DMS114 treated with DMSO at 0.1 percent for 48 hours (cell line): Measurements from ENCODE around the gene HP1BP3.
"Not testable (repeated sequence)": the region's sequence is repeated elsewhere in the genome, so short reads cannot be mapped to it uniquely, and the experiment has no call there.

ENCODE experiments used
- DNase-seq: peaks from one replicate; lab custom pipeline; 2025; ENCODE audit not compliant: unreplicated experiment; lab: John Stamatoyannopoulos, UW

Gene HP1BP3

DNA sequence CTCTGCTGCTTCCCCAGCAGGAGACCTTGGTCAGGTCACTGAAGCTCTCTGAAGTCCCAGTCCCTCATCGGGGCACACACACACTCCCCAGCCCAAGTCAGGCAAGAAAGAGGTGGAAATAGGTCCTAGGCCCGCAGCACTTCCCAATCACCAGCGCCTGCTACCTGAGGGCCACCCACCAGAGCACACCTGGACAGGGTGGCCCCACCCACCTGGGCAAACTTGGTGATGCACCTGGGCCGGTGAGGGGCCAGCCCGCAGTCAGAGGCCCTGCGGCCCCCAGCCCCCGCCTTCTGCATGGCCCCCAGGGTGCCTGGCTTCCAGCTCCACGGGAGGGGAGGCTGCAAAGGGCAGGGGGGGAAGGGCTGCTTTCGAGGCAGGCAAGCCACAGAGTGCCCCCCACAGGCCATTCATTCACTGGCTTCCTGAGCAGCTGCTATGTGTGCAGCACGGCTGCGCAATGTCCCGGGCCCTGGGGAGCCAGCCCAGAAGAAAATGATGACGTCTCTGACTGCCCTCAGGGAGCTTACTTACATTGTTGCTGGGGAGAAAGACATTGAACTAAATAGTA is 59.3 kb downstream of the HP1BP3 start:
- no peak for DNase-seq

- no peak for DNase-seq
These were observed 60.0 kb downstream of the HP1BP3 start for GRCh38 chr1:20726932-20727745.

DNA sequence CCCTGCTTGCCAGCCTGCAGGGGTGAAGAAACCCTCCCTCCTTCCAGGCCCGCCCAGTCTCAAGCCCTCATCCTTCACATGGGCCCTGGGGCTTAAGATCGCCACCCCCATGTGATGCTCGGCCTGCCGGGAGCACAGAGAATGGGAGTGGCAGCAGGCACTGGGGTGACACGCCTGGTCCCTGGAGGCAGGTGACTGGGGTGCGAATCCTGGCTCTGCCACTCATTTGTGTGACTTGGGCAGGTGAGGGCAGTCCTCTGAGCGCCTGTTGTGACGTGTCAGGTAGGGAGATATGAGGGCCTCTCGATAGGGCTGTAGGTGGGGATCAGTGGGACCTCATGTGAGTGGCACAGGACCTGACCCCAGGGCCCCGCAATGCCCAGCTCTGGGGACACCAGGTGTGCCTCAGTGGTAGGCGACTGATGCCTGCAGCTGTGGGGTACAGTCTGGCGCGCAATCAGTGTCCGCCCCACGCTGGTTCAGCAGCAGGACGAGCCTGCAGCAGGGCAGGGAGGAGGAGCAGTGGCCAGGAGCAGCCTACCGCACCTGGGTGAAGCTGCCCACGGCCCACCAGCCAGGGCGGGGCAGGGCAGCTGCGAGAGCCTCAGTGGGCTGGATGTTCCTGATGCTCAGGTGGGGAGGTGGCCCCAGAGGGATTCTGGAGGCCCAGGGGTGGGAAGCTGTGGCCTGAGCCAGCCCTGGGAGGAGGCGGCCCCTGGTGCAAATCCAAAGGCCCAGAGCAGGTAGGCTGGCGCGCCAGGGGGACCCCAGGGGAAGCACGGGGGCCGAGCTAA is 60.8 kb downstream of the HP1BP3 start:
- DNase-seq: no peak

- no peak for DNase-seq
These were observed 61.7 kb downstream of the HP1BP3 start for GRCh38 chr1:20725189-20726117.

GRCh38 chr1:20724364-20725188 is 62.5 kb downstream of the HP1BP3 start:
- no peak for DNase-seq

DNA sequence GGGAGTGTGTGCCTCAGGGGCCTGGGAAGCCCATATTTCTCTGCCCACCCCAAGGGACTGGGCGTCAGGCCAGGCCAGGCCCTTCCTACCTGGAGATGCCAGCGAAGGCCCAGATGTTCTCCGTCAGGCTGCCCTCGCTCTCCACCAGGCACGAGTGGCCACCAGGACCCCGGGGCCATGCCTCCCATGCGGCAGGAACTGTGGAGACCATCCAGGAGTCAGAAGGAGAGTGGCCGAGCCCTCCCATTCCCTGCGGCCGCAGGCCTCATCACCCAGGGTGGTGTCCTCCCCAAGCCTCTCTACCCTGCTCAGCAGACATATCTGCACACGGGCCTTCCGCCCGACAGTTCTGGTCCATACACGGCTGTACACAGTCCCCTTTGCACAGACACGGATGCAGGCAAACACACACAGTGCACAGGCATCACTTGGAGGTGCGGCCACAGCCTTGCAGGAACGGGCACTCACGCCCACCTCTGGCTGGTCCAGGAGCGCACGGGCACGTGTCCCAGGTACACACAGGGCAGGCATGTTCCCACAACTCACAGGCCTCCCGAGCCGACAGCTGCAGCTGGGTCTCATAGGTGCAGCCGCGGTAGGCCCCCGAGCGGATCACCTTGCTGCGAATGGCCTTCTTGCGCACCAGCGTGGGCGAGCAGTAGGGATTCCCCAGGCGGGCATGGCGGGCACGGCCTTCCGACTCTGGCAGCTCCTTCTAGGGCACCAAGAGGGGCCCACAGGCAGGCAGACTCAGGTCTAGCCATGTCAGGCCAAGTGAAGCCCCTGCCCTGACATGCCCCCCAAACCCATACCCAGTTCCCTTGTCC is 63.4 kb downstream of the HP1BP3 start:
- no peak for DNase-seq

DNA sequence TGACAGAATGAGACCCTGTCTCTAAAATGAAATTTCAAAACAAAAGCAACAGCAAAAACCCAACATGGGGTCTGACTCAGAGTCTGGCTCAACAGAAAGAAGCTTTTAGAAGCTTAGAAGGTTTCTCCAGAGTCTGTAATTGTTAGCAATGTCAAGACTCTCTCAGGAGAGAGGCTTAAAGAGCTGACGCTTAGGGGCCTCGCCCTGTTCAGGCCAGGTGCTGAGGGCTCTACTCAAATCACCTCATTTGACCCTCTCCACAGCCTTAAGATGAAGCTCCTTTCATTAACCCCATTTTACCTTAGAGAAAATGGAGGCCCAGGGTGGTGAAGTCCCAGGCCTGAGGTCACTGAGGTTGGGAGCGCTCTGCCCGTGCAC is 64.0 kb downstream of the HP1BP3 start:
- DNase-seq: no peak

DNA sequence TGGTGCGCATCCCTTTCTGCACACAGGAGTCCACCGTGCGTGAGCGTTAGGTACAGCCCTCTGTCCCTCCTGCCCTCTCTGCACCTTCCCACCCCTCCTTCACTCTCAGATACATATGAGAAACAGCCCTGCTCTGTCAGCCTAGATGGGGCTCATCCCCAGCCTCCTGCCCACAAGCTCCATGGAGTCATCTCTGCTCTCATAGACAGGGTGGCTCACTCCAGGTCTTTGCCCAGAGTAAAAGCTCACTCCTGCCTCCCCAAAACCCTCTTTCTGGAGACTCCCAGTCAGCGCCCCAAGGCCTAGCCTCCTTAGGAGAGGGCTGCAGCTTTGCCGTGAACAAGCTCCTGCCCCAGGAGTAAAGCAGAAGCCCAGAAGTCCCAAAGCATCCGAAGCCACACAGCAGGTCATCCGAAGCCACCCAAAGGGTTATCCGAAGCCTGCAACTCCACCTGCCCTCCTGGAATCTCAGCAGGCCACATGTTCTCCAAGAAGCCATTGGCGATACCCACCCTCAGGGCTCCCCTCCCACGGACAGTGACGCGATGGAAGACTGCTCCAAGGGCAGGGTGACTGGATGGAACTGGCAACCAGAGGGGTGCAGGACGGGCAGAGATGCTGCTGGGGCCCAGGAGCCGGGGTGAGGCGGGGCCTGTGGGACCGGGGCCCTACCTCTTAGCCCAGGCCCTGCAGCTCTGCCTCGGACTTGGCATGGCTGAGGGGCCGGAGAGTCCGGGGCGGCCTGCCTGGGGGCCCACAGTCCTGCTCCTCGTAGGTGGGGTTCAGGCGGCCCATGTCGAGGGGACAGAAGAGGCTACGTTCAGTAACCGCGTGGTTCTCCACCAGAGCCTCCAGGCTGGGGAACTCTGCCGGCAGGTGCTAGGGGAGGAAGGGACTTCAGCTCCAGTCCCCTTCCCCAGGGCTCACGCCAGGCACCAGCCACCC is 65.7 kb downstream of the HP1BP3 start:
- DNase-seq: no peak

DNA sequence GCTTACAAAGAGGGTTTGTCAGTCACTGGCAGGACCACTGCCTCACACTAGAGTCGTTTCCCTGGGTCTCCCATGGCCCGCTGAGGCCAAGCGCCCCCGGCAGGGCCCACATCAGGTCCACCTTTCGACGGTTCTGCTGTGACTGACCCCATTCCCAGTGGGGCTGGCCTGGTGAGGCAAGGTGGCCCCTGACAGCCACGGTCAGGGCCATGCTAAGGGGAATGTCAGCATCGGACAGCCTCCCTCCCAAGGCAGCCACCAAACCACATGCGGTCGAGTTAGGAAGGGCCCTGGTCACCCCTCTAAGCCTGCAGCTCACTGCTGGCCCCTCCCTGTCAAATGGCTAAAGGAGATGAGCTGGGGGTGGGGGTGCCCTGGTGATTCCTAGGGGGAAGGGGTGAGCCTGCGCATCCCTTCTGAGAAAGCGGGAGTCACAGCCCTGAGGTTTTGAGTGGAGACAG is 66.4 kb downstream of the HP1BP3 start:
- DNase-seq: no peak

DNA sequence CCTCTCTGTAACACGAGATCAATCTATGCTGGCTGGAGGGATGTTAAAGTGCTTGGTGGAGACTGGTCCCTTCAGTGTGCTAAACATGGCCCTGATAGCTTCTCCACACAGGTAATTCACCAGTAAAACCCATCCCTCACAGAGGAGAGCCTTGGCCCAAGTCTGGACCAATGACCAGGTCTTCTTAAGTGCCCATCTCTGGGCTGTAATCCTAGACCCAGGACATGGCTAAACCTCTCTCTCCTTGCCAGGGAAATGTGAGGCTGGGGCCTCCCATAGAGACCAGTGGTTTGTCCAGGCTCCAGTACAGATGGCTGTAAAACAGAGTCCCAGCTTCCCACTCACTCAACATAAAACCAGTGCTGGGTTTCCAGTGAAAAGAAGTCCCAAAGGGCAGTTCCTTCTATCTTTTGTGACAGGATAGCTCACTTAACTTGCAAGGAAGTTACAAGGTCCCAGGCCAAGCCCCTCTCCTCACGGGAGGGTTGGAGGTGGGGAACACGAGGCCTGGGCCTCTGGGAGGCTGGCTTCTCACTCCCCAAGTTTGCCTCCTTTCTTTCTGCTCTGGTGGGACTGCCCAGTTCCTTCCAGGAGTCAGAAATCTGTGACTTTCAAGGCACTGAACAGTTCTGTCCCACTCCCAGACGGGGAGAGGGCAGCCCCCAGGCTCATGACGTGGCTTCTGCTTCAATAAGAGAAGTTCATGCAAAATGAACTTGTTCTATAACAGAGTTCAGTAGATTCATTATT is 67.1 kb downstream of the HP1BP3 start:
- no peak for DNase-seq

GRCh38 chr1:20719261-20719660 is 67.8 kb downstream of the HP1BP3 start:
- no peak for DNase-seq

DNA sequence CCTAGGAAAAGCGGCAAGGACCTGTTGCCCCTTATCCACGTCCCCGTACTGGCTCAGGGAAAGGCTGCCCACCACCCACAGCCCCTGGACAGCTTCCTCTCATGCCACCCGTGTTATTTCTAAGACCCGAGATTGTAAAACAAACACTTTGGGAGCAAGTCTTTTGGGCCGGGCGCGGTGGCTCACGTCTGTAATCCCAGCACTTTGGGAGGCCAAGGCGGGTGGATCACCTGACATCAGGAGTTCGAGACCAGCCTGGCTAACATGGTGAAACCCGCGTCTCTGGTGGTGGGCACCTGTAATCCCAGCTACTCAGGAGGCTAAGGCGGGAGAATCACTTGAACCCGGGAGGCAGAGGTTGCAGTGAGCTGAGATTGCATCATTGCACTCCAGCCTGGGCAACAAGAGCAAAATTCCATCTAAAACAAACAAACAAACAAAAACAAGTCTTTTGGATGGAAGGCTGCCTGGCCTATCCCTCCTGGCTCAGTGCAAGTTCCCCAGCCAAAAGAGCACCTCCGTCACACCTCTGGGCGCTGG is 68.7 kb downstream of the HP1BP3 start:
- DNase-seq: not testable (repeated sequence)

DNA sequence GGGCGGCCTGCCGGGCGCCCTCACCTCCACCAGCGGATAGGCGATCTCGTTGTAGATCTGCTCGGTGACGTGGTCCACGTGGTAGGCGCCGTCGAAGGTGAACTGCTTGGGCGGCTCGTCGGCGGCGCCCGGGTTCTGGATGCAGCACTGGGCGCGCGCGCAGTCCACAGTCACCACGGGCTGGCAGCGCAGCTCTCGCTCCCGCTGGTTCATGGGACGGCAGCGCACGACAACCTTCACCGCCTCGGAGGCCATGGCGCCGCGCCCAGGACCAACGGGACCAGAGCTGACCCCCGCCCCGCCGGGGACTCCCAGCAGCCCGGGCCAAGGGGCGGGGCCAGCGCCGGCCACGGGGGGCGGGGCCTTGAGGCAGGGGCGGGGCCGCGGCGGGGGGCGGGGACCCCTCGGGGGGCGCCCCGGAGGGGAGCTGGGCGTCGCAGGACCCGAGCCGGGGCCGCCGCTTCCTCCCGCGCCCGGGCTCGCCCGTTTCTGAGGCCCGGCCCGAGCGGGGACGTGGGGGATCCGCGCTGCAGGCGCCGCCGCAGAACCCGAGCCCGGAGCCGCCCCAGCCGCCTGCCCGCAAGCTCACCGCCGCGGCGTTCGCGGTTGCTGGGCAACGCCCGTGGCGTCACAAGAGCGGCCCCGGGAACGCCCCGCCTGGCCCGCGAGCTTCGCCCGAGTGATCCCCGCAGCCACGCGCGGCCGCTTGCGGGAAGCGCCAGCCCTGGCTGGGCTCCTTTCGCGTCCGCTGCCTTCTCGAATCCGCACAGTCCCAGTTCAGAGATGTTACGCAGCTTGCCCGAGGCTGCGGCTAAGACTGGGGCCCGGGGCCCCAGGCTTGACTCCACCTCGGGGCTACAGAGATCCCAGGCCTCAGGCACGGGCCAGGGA is 69.4 kb downstream of the HP1BP3 start, which contains the start of gene KIF17:
KIF17 (minus strand) TSS at position 556 of the 891 bp plus-strand sequence; CDS start at position 255, 301 bp downstream.
- DNase-seq: peak; percentile 36

GRCh38 chr1:20716232-20716631 is 70.9 kb downstream of the HP1BP3 start:
- DNase-seq: no peak

DNA sequence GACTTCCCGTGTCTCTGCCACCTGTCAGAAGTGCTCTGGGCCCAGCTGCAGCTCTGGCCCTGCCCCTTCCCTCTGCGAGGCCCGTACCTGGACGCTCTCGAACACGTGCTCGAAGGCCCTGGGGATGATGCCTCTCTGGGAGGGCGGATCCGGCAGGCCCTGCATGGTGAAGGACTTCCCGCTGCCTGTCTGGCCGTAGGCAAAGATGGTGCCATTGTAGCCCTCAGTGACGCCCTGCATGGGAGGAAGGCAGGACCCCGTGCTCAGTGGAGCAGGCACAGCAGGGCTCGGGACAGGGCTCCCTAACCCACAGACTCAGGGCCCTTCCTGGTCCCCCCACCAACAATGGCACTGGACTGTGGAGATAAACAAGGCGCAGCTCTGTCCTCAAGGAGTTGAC is 71.7 kb downstream of the HP1BP3 start:
- no peak for DNase-seq

- no peak for DNase-seq
These were observed 73.7 kb downstream of the HP1BP3 start for GRCh38 chr1:20713440-20713839.
